Measurements from ENCODE around the gene SLC39A11. TPM values are rescaled to one million over a fixed set of nuclear protein-coding genes. Genes with fewer than 3 reads are reported as not detected.

SLC39A11 gene
- total RNA-seq, 1 donor from 2014 or later, result 21.5 TPM

DNA sequence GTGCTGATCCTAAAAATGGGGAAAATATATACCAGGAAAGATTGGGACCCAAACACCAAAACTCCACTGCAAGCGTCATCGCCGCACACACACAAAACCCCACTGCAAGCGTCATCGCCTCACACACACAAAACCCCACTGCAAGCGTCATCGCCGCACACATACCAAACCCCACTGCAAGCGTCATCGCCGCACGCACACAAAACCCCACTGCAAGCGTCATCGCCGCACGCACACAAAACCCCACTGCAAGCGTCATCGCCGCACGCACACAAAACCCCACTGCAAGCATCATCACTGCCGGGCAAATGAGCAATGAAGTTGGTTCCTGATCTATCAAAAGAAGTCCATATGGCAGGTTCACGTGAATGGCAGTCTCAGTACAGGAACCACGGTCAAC is 144.4 kb downstream of the SLC39A11 start:
- Histone ChIP-seq H3K36me3 (ENCODE audit: insufficient read depth, low read length) (no peaks in the 10 kb centered on the region), H3K4me1 (ENCODE audit: insufficient read depth, low read length) (no peaks in the 10 kb centered on the region), H3K27ac (ENCODE audit: low read depth, low read length) (no peak overlapping the region), H2AFZ (ENCODE audit: low read depth, low read length) (no peak overlapping the region), H3K9me3 (ENCODE audit: insufficient read depth, low read depth, low read length) (no peaks in the 10 kb centered on the region), H3K4me2 (ENCODE audit: low read length) (no peak overlapping the region), H3K27me3 (ENCODE audit: insufficient read depth, low read length) (no peaks in the 10 kb centered on the region), H3K79me2 (ENCODE audit: insufficient read depth, low read length) (no peaks in the 10 kb centered on the region), H4K20me1 (ENCODE audit: insufficient read depth, low read length) (peaks cover 3% of the 10 kb centered on the region), H3K4me3 (ENCODE audit: insufficient read depth, low read depth, low read length) (no peak overlapping the region), H3K9ac (ENCODE audit: low read length) (no peak overlapping the region)
- TF ChIP-seq, protein P1, sequence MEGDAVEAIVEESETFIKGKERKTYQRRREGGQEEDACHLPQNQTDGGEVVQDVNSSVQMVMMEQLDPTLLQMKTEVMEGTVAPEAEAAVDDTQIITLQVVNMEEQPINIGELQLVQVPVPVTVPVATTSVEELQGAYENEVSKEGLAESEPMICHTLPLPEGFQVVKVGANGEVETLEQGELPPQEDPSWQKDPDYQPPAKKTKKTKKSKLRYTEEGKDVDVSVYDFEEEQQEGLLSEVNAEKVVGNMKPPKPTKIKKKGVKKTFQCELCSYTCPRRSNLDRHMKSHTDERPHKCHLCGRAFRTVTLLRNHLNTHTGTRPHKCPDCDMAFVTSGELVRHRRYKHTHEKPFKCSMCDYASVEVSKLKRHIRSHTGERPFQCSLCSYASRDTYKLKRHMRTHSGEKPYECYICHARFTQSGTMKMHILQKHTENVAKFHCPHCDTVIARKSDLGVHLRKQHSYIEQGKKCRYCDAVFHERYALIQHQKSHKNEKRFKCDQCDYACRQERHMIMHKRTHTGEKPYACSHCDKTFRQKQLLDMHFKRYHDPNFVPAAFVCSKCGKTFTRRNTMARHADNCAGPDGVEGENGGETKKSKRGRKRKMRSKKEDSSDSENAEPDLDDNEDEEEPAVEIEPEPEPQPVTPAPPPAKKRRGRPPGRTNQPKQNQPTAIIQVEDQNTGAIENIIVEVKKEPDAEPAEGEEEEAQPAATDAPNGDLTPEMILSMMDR (IDR thresholded peaks at IDR 0.05; ENCODE audit: insufficient read depth, low read depth, low read length), result no peak
- TF ChIP-seq EZH2 (IDR thresholded peaks at IDR 0.05; ENCODE audit: insufficient read depth, low read length), result no peak
- Mint-ChIP-seq H3K27ac (ENCODE audit: unreplicated experiment) (no peak overlapping the region), H3K9me3 (ENCODE audit: unreplicated experiment) (no peaks in the 10 kb centered on the region), H3K4me1 (ENCODE audit: low read depth, unreplicated experiment) (peaks cover 5% of the 10 kb centered on the region), H3K27me3 (ENCODE audit: low read depth, unreplicated experiment) (peaks cover 3% of the 10 kb centered on the region), H3K4me3 (ENCODE audit: unreplicated experiment) (no peak overlapping the region), H3K36me3 (ENCODE audit: low read depth, unreplicated experiment) (peaks cover 16% of the 10 kb centered on the region)
- FAIRE-seq, result no peak
- DNase-seq (ENCODE audit: low read depth), result no peak

DNA sequence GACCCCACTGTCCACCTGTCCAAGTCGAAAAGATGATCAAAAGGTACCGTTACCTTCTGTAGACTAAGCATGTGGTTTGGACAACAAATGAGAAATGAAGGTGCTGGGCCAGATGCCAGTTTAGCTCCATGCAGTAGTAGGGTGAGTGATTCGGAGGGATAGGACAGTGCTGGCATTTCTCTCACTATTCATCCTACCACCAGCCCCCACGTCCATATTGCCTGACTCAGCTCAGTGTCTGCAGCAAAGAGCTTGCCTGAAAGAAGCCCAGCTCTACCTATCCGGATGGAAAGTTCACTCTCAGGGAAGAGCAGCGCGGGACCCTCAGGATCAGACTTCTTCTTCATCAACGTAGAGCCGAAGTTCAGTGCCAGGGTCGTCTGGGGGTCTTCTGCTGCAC is 145.0 kb downstream of the SLC39A11 start:
- FAIRE-seq, result no peak

DNA sequence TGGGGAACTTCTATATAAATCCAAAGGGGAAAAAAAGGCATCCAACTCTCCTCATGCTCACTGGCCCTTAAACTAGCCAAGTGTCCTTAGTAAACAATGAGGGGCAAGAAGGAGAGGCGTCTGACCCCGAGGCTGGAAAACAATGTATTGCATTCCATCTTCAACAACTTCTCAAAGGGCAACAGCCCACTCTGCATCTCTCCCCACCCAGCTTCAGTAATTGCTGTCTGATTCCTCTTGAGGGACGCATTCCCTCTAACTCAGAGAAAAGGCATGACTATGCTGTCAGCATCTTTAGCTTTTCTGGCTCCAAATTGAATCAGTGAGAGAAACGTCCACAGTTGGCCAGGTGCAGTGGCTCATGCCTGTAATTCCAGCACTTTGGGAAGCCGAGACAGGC is 145.8 kb downstream of the SLC39A11 start:
- Mint-ChIP-seq H3K4me1 (ENCODE audit: low read depth, unreplicated experiment) (no peaks in the 10 kb centered on the region), H3K9me3 (ENCODE audit: unreplicated experiment) (no peaks in the 10 kb centered on the region), H3K4me3 (ENCODE audit: unreplicated experiment) (no peak overlapping the region), H3K27ac (ENCODE audit: unreplicated experiment) (no peak overlapping the region), H3K27me3 (ENCODE audit: low read depth, unreplicated experiment) (peaks cover 3% of the 10 kb centered on the region), H3K36me3 (ENCODE audit: low read depth, unreplicated experiment) (peaks cover 16% of the 10 kb centered on the region)
- Histone ChIP-seq H3K27me3 (ENCODE audit: insufficient read depth, low read length) (no peaks in the 10 kb centered on the region), H2AFZ (ENCODE audit: low read depth, low read length) (no peak overlapping the region), H3K9me3 (ENCODE audit: insufficient read depth, low read depth, low read length) (no peaks in the 10 kb centered on the region), H3K4me2 (ENCODE audit: low read length) (no peak overlapping the region), H3K79me2 (ENCODE audit: insufficient read depth, low read length) (no peaks in the 10 kb centered on the region), H3K4me3 (ENCODE audit: insufficient read depth, low read depth, low read length) (no peak overlapping the region), H3K4me1 (ENCODE audit: insufficient read depth, low read length) (no peaks in the 10 kb centered on the region), H3K36me3 (ENCODE audit: insufficient read depth, low read length) (no peaks in the 10 kb centered on the region), H4K20me1 (ENCODE audit: insufficient read depth, low read length) (no peaks in the 10 kb centered on the region), H3K9ac (ENCODE audit: low read length) (no peak overlapping the region), H3K27ac (ENCODE audit: low read depth, low read length) (no peak overlapping the region)
- FAIRE-seq (no peak), DNase-seq (ENCODE audit: low read depth) (no peak)
- no peak for TF ChIP-seq EZH2 (IDR thresholded peaks at IDR 0.05; ENCODE audit: insufficient read depth, low read length)

More for the DNA sequence above, 145.0 kb downstream of the SLC39A11 start:
- Histone ChIP-seq H3K36me3 (ENCODE audit: insufficient read depth, low read length) (no peaks in the 10 kb centered on the region), H3K9me3 (ENCODE audit: insufficient read depth, low read depth, low read length) (no peaks in the 10 kb centered on the region), H3K79me2 (ENCODE audit: insufficient read depth, low read length) (no peaks in the 10 kb centered on the region), H3K27ac (ENCODE audit: low read depth, low read length) (no peak overlapping the region), H3K27me3 (ENCODE audit: insufficient read depth, low read length) (no peaks in the 10 kb centered on the region), H3K4me1 (ENCODE audit: insufficient read depth, low read length) (no peaks in the 10 kb centered on the region), H3K4me3 (ENCODE audit: insufficient read depth, low read depth, low read length) (no peak overlapping the region), H4K20me1 (ENCODE audit: insufficient read depth, low read length) (no peaks in the 10 kb centered on the region), H2AFZ (ENCODE audit: low read depth, low read length) (no peak overlapping the region), H3K4me2 (ENCODE audit: low read length) (no peak overlapping the region), H3K9ac (ENCODE audit: low read length) (no peak overlapping the region)
- no peak for TF ChIP-seq EZH2 (IDR thresholded peaks at IDR 0.05; ENCODE audit: insufficient read depth, low read length)
- TF ChIP-seq, protein P1 (IDR thresholded peaks at IDR 0.05; ENCODE audit: insufficient read depth, low read depth, low read length), result no peak
- H3K4me3 Mint-ChIP-seq (ENCODE audit: unreplicated experiment), result no peak overlapping the region
- H3K27ac Mint-ChIP-seq (ENCODE audit: unreplicated experiment), result no peak overlapping the region
- peaks cover 3% of the 10 kb centered on the region for H3K27me3 Mint-ChIP-seq (ENCODE audit: low read depth, unreplicated experiment)
- DNase-seq (ENCODE audit: low read depth), result no peak
- peaks cover under 1% of the 10 kb centered on the region for H3K4me1 Mint-ChIP-seq (ENCODE audit: low read depth, unreplicated experiment)
- H3K9me3 Mint-ChIP-seq (ENCODE audit: unreplicated experiment), result no peaks in the 10 kb centered on the region
- peaks cover 16% of the 10 kb centered on the region for H3K36me3 Mint-ChIP-seq (ENCODE audit: low read depth, unreplicated experiment)

All from astrocyte (in vitro differentiated cells and primary cell).